ENCODE results near the gene FYB1.

FYB1 gene

DNA sequence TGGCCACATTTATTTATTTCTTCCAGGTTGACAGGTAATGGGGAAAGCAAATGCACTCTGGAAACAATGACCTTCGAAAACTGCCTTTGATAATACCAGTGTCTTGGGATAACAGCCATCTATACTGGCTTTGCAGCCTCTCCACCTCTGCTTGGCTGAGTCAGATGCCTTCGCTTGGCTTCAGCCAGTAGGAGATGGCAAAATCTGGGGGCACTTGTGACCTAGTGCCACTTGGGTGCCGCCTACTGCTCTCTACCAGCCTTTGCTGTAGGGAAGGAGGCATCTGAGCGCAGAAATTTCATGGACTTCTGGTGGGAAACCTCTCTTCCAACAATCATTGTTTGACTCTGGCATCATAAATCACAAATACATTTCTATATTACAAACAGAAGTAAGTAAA, 21.8 kb downstream of the FYB1 start:
- DNase-seq (ENCODE audit: low read depth, low spot score) = no peak
- Histone ChIP-seq H3K4me3 (ENCODE audit: low read length) (no peak overlapping the region), H3K4me1 (ENCODE audit: control insufficient read depth, insufficient read depth, low read length) (no peaks in the 10 kb centered on the region), H3K36me3 (ENCODE audit: control insufficient read depth, insufficient read depth, low read length) (no peaks in the 10 kb centered on the region), H3K9me3 (ENCODE audit: control insufficient read depth, insufficient read depth, low read length) (no peaks in the 10 kb centered on the region), H3K27me3 (ENCODE audit: control insufficient read depth, insufficient read depth, low read length) (no peaks in the 10 kb centered on the region), H3K27ac (ENCODE audit: low read length) (no peak overlapping the region)
- no CpG with 5 or more reads among the region's 4 CpGs for WGBS (ENCODE audit: insufficient coverage, insufficient read length)

GRCh38 chr5:39195198-39195826, 24.1 kb downstream of the FYB1 start:
- no peak for DNase-seq (ENCODE audit: low read depth, low spot score)
- Histone ChIP-seq H3K4me1 (ENCODE audit: control insufficient read depth, insufficient read depth, low read length) (no peaks in the 10 kb centered on the region), H3K9me3 (ENCODE audit: control insufficient read depth, insufficient read depth, low read length) (no peaks in the 10 kb centered on the region), H3K36me3 (ENCODE audit: control insufficient read depth, insufficient read depth, low read length) (no peaks in the 10 kb centered on the region), H3K4me3 (ENCODE audit: low read length) (no peak overlapping the region), H3K27ac (ENCODE audit: low read length) (no peak overlapping the region), H3K27me3 (ENCODE audit: control insufficient read depth, insufficient read depth, low read length) (no peaks in the 10 kb centered on the region)
- no CpG with 5 or more reads among the region's 3 CpGs for WGBS (ENCODE audit: insufficient coverage, insufficient read length)

GRCh38 chr5:39194466-39195136, 24.8 kb downstream of the FYB1 start:
- no peak overlapping the region for H3K27ac ChIP-seq (ENCODE audit: low read length)
- no CpG with 5 or more reads among the region's 11 CpGs for WGBS (ENCODE audit: insufficient coverage, insufficient read length)
- no peaks in the 10 kb centered on the region for H3K4me1 ChIP-seq (ENCODE audit: control insufficient read depth, insufficient read depth, low read length)
- no peaks in the 10 kb centered on the region for H3K27me3 ChIP-seq (ENCODE audit: control insufficient read depth, insufficient read depth, low read length)
- no peaks in the 10 kb centered on the region for H3K9me3 ChIP-seq (ENCODE audit: control insufficient read depth, insufficient read depth, low read length)
- no peak for DNase-seq (ENCODE audit: low read depth, low spot score)
- H3K36me3 ChIP-seq (ENCODE audit: control insufficient read depth, insufficient read depth, low read length) = no peaks in the 10 kb centered on the region
- no peak overlapping the region for H3K4me3 ChIP-seq (ENCODE audit: low read length)

DNA sequence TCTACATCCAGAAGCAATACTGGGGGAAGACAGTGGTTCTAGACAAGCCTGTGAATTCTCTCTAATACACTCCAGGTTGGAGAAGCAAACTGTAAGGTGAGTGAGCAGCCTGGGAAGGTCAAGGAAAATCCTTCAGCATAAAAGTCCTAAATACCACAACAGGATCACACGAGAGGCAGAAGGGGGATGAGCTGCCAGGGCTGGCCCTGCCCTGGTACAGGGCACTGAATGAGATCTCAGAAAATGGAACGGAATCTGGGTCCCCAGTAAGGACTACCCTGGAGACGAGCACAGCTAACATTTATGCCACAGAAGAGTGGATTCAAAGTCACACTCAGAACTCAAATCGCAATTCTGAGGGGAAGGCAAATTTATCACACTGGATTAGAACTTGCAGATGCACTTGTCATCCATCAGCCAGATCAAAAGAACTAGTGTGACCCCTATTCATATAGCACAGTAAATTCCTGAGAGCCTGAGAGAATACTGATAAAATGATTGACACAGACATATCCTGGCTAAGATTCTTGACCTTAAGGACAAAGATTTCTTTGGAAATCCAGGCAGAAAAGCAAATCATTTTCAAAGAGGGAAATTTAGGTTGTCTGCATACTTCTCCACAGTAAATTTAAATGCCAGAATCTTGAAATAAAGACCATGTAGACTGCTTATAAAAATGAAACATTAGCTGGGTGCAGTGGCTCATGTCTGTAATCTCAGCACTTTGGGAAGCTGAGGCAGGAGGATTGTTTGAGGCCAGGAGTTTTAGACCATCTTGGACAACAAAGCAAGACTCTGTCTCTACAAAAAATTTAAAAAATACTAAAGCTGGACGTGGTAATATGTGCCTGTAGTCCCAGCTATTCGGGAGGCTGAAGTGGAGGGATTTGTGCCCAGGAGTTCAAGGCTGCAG, 25.6 kb downstream of the FYB1 start:
- WGBS (ENCODE audit: insufficient coverage, insufficient read length) = no CpG with 5 or more reads among the region's 6 CpGs
- H3K4me1 ChIP-seq (ENCODE audit: control insufficient read depth, insufficient read depth, low read length) = no peaks in the 10 kb centered on the region
- H3K9me3 ChIP-seq (ENCODE audit: control insufficient read depth, insufficient read depth, low read length) = no peaks in the 10 kb centered on the region
- no peaks in the 10 kb centered on the region for H3K27me3 ChIP-seq (ENCODE audit: control insufficient read depth, insufficient read depth, low read length)
- no peaks in the 10 kb centered on the region for H3K36me3 ChIP-seq (ENCODE audit: control insufficient read depth, insufficient read depth, low read length)
- H3K4me3 ChIP-seq (ENCODE audit: low read length) = no peak overlapping the region
- DNase-seq (ENCODE audit: low read depth, low spot score) = no peak
- no peak overlapping the region for H3K27ac ChIP-seq (ENCODE audit: low read length)

GRCh38 chr5:39192450-39193160, 26.8 kb downstream of the FYB1 start:
- no peak for DNase-seq (ENCODE audit: low read depth, low spot score)
- no peaks in the 10 kb centered on the region for H3K36me3 ChIP-seq (ENCODE audit: control insufficient read depth, insufficient read depth, low read length)
- no peaks in the 10 kb centered on the region for H3K27me3 ChIP-seq (ENCODE audit: control insufficient read depth, insufficient read depth, low read length)
- H3K4me3 ChIP-seq (ENCODE audit: low read length) = no peak overlapping the region
- H3K4me1 ChIP-seq (ENCODE audit: control insufficient read depth, insufficient read depth, low read length) = no peaks in the 10 kb centered on the region
- no peaks in the 10 kb centered on the region for H3K9me3 ChIP-seq (ENCODE audit: control insufficient read depth, insufficient read depth, low read length)
- no peak overlapping the region for H3K27ac ChIP-seq (ENCODE audit: low read length)
- WGBS (ENCODE audit: insufficient coverage, insufficient read length) = no CpG with 5 or more reads among the region's 2 CpGs

GRCh38 chr5:39191216-39191615, 28.1 kb downstream of the FYB1 start:
- H3K36me3 ChIP-seq (ENCODE audit: control insufficient read depth, insufficient read depth, low read length) = no peaks in the 10 kb centered on the region
- no CpG with 5 or more reads among the region's 6 CpGs for WGBS (ENCODE audit: insufficient coverage, insufficient read length)
- no peaks in the 10 kb centered on the region for H3K9me3 ChIP-seq (ENCODE audit: control insufficient read depth, insufficient read depth, low read length)
- no peak overlapping the region for H3K27ac ChIP-seq (ENCODE audit: low read length)
- H3K4me1 ChIP-seq (ENCODE audit: control insufficient read depth, insufficient read depth, low read length) = no peaks in the 10 kb centered on the region
- DNase-seq (ENCODE audit: low read depth, low spot score) = no peak
- no peaks in the 10 kb centered on the region for H3K27me3 ChIP-seq (ENCODE audit: control insufficient read depth, insufficient read depth, low read length)
- H3K4me3 ChIP-seq (ENCODE audit: low read length) = no peak overlapping the region

DNA sequence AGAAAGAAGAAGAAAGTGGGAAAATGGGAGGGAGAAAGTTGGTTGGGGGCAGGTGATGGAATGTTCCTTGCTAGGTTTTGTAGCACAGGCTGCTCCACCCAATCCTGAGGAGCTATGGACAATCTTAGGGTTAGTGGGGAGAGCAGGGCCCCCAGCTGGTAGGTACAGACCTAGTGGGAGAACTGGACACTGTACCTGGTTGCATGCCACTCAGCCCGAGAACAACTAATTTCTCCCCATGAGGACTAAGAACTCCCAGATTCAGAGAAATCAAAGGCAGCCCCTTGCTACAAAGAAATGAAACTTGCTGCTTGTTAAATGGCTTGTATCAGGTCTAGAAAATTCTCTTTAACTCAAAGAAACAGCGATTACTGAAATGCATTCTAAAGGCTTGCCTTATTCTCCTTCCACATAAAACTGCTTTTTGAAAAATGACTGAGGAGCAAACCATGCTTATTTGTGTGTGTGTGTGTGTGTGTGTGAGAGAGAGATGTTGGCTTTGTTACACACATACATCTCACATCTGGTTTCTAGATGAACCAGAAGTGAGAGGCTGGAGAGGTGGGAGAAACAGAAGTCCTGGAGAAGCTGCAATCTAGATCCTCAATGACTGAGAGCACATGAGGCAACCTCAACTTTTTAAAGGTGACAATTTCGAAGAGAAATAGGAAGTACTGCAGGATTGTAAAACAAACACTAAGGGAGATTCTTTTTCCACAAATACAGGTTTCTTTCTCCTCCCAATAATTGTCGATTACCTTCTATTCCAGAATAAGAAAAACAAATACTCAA, 28.9 kb downstream of the FYB1 start:
- H3K27me3 ChIP-seq (ENCODE audit: control insufficient read depth, insufficient read depth, low read length) = no peaks in the 10 kb centered on the region
- H3K27ac ChIP-seq (ENCODE audit: low read length) = no peak overlapping the region
- WGBS (ENCODE audit: insufficient coverage, insufficient read length) = no CpG with 5 or more reads among the region's 4 CpGs
- no peak overlapping the region for H3K4me3 ChIP-seq (ENCODE audit: low read length)
- DNase-seq (ENCODE audit: low read depth, low spot score) = no peak
- H3K9me3 ChIP-seq (ENCODE audit: control insufficient read depth, insufficient read depth, low read length) = no peaks in the 10 kb centered on the region
- H3K4me1 ChIP-seq (ENCODE audit: control insufficient read depth, insufficient read depth, low read length) = no peaks in the 10 kb centered on the region
- H3K36me3 ChIP-seq (ENCODE audit: control insufficient read depth, insufficient read depth, low read length) = no peaks in the 10 kb centered on the region

DNA sequence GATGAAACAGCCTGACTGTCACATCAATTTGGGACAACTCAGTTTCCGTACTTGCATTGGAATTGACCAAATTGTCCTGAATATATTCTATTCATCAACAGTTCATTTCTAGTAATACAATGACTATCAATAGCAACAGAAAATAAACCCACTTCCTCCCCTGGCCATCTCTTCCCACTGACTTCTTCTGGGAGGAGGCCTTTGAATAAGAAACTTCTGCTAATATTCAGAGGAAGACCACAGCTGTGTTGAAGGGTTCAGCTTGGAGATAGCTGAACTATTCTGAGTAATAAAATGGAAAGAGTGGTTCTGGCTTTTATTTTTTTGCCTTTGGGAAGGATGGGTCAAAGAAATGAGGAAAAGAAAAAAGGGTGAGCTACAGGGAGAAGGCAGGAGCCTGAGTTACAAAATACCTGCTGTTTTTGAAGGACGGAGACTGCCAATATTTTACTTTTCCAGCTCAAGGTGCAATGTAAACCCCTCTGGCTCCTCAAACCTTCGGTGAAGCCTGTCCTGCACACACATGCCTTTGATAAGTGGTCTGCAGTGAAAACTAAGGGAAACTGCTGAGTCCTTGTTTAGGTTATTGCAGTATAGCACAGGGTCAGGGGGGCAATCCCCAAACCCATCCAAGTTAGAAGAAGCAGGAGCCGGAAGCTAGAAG, 29.9 kb downstream of the FYB1 start:
- Histone ChIP-seq H3K4me1 (ENCODE audit: control insufficient read depth, insufficient read depth, low read length) (no peaks in the 10 kb centered on the region), H3K4me3 (ENCODE audit: low read length) (no peak overlapping the region), H3K36me3 (ENCODE audit: control insufficient read depth, insufficient read depth, low read length) (no peaks in the 10 kb centered on the region), H3K27me3 (ENCODE audit: control insufficient read depth, insufficient read depth, low read length) (no peaks in the 10 kb centered on the region), H3K9me3 (ENCODE audit: control insufficient read depth, insufficient read depth, low read length) (no peaks in the 10 kb centered on the region), H3K27ac (ENCODE audit: low read length) (no peak overlapping the region)
- DNase-seq (ENCODE audit: low read depth, low spot score) = no peak
- no CpG with 5 or more reads among the region's 4 CpGs for WGBS (ENCODE audit: insufficient coverage, insufficient read length)

DNA sequence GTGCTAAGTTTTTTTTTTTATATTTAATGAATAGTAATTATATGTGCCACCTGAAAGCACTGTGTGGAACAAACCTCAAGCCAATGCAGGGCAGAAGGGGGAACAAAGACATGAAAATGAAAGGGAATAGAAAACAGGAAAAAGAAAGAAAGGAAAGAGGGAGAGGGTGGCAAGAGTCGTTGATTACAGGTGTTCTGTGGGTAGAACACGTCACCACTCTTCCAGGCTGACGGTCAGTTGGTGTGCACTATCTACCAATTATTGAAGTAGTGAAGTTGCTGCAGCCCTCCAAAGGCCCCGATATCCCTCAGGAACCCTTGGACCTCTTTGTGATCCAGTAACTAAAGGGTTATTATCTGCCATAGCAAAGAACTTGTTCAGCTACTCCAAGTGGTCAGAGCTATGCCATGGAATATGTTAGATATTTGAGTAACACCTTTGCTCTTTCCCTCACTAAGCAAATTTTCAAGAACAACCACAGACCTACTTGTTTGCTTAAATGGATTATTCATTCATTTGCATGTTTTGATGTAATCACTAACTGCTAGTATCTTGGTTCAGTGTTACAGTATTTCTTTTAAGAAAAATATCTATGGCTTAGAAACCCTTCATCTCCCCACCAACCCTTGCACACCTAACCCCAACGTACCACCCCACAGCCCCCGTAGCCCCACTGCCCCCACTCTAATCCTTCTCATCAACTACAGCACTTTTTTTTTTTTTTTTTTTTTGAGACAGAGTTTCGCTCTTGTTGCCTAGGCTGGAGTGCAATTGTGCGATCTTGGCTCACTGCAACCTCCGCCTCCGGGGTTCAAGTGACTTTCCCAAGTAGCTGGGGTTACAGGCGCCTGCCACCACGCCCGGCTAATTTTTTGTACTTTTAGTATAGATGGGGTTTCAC, 31.3 kb downstream of the FYB1 start:
- no peaks in the 10 kb centered on the region for H3K9me3 ChIP-seq (ENCODE audit: control insufficient read depth, insufficient read depth, low read length)
- no CpG with 5 or more reads among the region's 13 CpGs for WGBS (ENCODE audit: insufficient coverage, insufficient read length)
- H3K4me3 ChIP-seq (ENCODE audit: low read length) = no peak overlapping the region
- H3K36me3 ChIP-seq (ENCODE audit: control insufficient read depth, insufficient read depth, low read length) = no peaks in the 10 kb centered on the region
- no peak for DNase-seq (ENCODE audit: low read depth, low spot score)
- no peaks in the 10 kb centered on the region for H3K4me1 ChIP-seq (ENCODE audit: control insufficient read depth, insufficient read depth, low read length)
- no peak overlapping the region for H3K27ac ChIP-seq (ENCODE audit: low read length)
- H3K27me3 ChIP-seq (ENCODE audit: control insufficient read depth, insufficient read depth, low read length) = no peaks in the 10 kb centered on the region

Data from iPS DF 6.9 (cell line).